CD4-positive, alpha-beta T cell treated with Interleukin-15 for 1 hour (primary cell): ENCODE results near the gene FNIP1.
"Not testable (repeated sequence)": the region's sequence is repeated elsewhere in the genome, so short reads cannot be mapped to it uniquely, and the experiment has no call there.

ENCODE experiments used
- DNase-seq: peaks from one replicate; pipeline ENCODE4 v3.0.0-alpha.2; 2020

The FNIP1 gene

DNA sequence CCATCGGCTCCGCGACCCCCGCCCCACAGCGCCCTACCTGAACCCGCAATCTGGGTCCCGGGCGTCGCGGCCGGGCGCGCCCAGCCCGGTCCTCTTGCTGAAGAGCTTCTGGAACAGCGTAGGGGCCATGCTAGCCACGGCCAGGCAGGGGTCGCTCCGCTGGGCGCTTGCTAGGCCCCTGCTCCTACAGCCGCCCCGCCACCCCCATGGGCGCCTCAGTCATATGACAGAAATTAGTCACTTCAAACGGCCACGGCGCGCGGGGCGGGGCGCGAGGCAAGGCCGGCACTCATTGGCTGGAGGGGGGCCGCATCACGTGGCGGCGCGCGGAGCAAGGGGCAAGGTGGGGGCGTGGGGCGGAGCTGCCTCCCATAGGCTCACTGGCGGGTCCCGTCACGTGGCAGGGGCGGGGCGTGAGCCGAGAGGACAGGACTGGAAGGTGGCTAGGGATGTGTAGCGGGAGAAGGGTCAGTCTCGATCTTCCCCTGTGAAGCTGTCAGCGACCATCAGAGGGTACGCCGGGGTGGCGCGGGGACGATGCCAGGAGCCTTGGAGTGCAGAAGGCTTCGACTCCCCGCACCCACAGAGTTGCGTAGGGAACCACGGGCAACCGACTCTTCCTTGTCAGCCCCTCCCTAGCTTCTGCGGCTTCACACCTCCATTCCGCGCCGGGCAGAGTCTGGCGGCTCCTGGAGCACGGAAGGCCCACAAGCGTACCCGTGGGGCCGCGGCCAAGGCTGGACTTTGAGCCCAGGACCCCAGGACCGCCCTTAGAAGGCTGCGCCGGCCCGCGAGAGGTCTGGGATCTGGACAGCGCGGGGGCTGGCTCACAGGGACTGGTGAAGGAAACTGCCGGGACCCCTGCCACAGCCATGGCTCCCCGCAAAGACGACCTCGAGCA is at the start of gene FNIP1:
TSS of gene FNIP1 (minus strand) at position 225 of the 901 bp plus-strand sequence. CDS start at position 129, 96 bp downstream.
- DNase-seq, result peak; percentile 97

DNA sequence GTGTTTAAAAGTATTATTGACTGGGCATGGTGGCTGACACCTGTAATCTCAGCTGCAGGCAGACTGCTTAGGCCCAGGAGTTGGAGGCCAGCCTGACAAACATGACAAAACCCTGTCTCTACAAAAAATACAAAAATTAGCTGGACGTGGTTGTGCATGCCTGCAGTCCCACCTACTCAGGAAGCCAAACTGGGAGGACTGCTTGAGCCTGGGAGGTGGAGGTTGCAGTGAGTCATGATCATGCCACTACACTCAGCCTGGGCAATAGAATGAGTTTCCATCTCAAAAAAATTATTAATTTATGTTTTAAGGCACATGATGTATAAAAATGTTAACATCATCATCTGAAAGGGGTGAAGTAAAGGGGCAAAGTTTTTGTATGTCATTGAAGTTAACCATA is 49.7 kb upstream of the FNIP1 start:
- no peak for DNase-seq

DNA sequence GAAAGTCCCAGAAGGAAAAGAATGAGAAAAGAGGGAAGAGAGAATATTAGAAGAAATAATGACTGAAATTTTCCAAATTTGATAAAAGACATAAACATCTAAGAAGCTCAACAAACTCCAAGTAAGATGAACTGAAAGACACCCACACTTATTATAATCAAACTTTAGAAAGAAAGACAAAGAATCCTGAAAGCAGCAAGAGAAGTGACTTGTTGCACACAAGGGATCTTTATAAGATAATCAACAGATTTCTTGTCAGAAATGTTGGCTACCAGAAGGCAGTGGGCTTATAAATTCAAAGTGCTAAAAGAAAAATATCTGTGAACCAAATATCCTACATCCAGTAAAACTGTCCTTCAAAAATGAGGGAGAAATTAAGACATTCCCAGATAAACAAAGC is 49.0 kb upstream of the FNIP1 start:
- DNase-seq, result no peak

DNA sequence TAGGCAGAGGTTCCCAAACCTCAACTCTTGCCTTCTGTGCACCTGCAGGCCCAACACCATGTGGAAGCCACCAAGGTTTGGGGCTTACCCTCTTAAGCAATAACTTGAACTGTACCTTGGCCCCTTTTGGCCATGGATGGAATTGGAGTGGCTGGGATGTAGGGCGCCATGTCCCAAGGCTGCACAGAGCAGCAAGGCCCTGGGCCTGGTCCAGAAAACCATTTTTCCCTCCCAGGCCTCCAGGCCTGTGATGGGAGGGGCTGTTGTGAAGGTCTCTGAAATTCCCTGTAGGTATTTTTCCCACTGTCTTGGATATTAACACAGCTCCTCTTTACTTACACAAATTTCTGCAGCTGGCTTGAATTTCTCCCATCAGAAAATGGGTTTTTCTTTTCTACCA is 46.2 kb upstream of the FNIP1 start:
- not testable (repeated sequence) for DNase-seq

DNA sequence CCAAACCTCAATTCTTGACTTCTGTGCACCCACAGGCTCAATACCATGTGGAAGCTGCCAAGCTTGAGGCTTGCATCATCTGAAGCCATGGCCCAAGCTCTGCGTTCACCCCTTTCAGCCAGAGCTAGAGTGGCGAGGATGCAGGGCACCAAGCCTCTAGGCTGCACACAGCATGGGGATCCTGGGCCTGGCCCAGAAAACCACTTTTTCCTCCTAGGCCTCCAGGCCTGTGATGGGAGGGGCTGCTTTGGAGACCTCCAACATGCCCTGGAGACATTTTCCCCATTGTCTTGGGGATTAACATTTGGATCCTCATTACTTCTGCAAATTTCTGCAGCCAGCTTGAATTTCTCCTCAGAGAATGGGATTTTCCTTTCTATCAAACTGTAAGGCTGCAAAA is 35.9 kb upstream of the FNIP1 start:
- not testable (repeated sequence) for DNase-seq

DNA sequence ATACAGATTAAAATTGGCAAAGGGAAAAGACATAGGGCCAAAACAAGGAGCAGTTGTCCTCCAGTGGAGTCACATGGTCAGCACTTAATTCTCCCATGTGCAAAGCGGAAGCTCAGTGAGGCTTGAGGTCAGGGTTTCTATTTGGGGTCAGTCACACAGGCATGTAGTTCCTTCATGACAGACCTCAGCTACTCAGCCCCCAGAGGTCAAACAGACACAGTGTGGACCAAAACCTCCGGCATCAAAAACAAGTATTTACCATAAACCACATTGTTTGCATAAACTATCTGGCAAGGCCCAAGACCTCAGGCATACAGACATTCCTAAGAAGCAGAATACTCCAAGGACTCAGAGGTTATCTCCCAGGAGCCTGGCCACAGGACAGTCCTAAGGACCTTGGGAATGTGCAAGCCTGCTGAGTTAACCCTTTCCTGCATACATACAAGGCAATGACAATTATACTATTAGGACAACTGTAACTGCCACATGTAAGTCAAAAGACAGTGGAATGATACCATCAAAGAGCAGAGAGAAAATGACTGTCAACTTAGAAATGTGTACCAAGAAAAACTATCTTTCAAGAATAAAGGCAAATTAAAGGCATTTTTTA is 28.7 kb upstream of the FNIP1 start:
- DNase-seq, result no peak

DNA sequence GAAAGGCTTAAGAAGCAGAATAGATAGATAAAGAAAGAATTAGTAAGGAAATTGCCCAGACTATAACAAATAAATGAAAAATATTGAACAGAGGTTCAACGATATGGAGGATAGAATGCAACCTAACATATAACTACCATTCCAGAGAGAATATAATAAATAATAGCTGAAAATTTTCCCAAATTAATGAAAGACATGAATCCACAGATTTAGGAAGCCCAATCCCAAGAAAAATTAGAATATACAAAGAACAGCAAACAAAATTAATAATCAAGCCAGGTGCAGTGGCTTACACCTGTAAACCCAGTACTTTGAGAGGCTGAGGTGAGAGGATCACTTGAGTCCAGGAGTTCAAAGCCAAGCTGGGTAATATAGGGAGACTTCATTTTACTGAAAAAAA is 27.8 kb upstream of the FNIP1 start:
- DNase-seq, result no peak

DNA sequence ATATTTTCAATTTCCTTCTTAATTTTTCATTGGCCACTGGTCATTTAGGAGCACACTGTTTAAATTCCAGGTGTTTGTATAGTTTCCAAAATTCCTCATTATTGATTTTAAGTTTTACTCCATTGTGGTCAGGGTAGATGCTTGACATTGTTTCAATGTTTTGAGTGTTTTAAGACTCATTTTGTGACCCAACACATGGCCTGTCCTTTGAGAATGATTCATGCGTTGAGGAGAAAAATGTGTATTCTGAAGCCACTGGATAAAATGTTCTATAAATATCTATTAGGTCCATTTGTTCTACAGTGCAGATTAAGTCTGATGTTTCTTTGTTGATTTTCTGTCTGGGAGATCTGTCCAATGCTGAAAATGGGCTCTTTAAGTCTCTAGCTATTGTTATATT is 24.4 kb upstream of the FNIP1 start:
- no peak for DNase-seq

DNA sequence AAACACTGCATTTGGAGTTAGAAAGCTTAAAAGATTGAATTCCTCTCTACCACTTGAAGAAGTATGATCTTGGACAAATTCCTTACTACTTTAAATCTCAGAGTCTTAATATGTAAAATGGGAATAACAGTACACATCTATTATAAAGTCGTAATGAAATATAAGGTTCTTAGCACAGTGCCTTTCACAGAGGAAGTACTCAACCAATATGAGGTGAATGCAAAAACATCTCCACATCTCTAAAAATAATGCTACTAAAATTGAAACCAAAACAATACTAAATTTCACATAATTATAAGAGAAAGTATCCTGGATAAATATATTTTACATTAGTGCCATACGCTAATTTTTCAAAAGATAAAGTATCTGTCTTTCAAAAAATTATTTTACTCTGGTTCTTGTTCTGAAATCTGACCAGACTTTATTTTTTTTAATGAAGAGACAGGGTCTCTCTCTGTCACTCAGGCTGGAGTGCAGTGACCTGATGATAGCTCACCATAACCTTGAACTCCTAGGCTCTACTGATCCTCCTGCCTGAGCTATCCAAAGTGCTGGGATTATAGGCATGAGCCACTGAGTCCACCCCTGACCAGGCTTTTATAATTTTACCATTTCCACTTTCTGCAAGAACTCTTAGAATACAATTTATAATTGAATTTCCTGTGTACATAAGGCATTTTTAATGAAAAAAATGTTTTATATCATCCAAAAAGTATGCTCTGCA is 21.3 kb upstream of the FNIP1 start:
- DNase-seq, result no peak

DNA sequence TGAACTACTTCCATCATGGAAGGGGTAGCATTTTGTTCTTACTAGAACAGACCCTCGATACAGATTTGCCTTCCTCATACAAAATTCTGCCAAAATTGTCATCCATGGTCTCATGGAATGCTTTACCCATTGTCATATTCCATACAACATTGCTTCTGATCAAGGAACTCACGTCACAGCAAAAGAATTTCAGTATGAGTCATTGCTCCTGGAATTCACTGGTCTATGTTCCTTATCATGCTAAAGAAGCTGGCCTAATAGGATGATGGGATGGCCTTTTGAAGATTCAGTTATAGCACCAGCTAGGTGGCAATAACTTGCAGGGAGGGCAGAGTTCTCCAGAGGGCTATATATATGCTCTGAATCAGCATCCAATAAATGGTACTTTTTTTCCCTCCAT is 18.2 kb upstream of the FNIP1 start:
- no peak for DNase-seq

DNA sequence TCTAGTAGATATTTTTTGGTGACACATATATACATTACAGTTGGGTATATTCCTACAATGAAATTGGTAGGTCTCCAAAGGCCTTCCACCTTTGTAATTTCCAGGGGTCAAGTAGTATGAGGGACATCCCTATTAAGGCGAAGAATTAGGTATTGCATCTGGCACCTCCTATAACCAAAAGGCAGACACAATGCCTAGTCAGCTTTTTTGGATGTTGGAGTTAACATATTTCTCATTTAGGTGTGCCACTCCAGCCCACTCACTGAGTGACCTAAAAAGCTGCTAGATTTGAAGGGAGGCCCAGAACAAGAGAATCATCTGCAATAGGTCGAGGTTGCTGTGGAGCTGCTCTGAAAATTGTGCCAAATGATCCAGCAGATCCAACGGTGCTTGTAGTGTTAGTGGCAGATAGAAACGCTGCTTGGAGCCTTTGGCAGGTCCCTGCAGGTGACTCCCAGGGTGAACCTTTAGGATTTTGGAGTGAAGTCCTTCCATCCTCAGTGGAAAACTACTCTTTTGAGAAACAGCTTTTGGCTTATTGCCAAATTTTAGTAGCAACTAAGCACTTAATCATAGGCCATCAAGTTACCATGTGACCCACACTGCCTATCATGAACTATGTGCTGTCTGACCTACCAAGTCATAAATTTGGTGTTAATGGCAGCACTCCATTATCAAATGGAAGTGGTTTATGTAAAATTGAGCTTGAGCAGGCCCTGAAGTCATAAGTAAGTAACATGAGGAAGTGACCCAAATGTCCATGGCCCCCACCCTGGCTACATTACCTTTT is 15.7 kb upstream of the FNIP1 start:
- DNase-seq, result no peak

DNA sequence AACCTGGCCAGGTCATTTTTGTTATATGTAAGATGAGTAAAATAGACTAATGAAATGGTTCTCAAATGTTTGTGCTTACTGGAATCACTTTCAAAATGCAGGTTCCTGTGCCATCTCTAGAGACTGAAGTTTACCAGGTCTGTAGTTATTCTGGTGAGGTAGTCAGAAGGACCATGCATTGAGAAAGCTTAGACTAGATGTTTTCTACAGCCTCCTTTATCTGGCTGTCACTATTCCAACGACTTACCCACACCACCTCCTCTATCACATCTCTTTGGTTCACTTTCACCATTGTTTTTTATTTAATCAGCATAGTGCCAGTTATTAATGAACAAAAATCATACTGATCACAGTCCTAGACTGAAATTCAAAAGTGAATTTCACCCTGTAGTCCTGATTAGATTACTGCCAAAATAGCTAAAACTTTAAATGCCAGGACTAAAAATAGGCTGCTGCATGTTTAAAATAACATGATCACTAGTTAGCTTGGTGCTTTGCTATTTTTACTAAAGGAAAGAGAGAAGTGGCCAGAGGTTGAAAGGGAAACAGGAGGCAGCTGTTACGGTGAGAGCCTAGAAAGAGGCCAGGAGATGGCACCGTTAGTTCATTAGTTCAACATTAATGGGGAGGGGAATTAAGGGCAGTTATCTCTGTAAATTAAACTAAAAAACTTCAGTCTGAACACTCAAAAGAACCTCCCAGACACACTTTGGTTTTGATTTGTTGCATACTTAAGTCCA is 13.9 kb upstream of the FNIP1 start:
- DNase-seq, result no peak

DNA sequence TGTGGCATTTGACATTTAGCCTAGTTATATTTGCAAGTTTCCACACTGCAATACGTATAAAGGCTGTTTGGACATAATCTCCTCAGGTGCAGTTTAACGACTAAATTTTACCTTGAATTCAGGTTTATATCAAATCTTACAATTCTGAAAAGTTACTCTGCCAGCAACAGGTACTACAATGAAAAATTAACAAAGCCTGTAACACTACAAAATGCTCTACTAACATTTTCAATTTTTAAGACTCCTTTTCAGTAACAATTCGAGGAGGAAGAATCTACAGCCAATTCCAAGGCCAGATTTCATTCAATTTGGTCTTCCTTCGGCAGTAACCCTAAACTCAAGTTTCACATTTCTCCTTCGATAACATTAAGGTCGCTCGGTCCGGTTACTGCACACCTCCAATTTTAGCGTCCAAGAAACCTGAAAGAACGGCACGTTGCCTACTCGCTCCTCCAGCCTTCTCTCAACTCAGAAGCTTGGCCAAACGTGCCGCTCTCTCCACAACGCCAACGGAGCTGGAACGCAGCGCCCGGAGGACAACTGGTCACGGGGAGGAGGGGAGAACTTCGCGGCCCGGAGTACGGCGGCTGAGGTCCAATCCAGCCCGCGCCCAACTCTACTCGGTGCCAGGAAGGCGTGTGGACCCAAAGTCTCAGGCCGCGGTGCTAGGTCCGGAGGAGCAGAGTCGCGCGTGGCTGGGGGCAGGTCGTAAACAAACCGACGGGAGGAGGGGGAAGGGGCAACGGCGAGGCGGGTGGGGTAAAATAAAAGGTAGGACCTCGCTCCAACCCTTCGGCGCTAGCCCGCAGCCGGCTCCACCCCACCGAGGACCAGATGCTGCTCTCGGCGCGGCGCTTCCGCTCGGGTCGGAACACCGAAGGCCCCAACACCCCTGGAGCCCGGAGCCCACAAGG is 681 bp downstream of the FNIP1 start:
- peak; percentile 32 for DNase-seq

DNA sequence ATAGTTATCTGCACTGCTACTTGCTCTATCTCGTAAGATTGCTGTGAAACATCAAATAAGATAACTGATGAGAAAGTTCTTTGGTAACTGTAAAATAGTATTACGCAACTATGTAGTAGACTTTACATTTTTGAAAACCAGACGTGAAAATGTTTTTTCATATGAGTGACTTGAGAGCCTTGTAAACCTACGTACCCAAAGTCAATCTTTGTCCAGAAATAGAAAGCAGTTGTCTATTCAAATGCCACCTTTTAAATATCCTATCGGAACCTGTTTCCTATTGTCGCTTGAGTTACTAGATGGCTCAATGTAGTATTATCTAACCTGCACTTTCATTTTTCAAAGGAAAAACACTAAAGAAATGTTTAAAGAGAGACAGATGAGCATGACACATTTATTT is 1.6 kb downstream of the FNIP1 start:
- DNase-seq, result no peak

DNA sequence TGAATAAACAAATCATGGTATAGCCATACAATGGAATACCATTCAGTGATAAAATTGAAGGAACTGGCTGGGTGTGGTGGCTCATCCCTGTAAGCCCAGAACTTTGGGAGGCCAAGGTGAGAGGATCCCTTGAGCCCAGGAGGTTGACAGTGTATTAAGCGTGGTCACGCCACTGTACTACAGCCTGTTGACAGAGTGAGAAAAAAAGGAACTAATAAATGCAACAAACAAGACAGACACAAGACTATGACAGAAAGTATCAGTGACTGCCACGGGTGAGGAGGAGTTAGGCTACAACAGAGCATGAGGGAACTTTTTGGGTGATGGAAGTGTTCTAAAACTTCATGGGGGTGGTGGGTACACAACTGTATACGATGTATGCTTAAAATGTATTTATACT is 2.2 kb downstream of the FNIP1 start:
- DNase-seq, result no peak

DNA sequence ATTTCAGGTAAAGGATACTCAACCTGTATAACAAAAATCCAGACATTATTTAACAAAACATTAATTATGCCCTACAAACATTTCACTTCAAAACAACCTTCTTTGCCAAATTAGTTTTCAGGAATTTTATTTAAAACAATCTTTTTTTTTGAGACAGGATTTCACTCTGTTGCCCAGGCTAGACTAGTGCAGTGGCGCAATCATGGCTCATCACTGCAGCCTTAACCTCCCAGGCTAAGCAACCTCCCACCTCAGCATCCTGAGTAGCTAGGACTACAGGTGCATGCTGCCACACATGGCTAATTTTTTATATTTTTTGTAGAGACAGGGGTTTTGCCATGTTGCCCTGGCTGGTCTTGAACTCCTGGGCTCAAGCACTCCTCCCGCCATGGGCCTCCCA is 3.9 kb downstream of the FNIP1 start:
- no peak for DNase-seq

DNA sequence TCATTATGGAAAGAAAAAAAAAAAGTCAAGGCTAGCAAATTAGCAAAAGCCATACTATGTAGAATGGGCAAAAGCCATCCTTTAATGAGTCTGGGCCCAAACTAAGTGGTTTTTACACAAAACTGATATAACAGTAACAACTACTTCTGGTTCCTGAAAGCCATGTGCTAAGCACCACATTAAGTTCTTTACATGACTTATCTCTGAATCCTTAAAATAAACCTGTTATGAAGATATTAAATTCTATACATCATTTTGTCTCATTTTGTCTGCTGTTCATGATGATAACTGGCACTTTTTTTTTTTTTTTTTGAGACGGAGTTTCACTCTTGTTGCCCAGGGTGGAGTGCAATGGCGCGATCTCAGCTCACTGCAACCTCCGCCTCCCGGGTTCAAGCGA is 5.0 kb downstream of the FNIP1 start:
- DNase-seq, result no peak

DNA sequence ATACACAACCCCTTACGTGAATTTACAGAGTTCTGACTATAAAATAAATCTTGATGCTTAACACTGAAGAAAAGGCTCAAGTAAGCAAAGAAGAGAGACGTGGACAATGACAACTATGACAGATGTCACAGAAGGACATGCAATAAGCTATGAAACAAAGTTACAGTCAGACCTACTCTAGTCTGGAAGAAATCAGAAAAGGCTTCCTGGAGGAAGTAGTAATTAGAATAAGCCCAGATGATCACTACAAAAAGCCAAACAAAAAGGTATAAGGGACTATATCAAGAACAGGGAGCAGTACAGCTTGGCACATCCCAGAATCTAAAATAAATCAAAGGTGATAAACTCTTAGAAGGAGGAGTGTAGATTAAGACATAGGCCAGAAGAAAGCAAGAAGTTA is 6.3 kb downstream of the FNIP1 start:
- DNase-seq, result no peak

DNA sequence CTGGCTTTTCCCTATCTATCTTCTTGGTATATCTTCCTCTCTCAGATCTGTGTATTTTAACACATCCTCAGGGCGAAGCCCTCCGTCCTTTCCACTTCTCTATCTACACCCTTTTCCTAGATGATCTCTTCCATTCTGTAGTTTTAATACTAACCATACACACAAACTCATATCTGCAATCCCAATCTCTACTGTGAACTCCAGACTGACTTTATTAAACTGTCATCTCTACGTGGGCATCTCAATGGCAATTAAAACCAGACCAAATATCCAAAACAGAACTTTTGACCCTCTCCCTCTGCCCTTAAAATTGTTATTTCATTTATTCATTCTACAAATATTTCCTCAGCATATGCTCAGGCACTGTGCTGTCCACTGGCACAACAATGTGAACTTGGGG is 7.1 kb downstream of the FNIP1 start:
- DNase-seq, result no peak

DNA sequence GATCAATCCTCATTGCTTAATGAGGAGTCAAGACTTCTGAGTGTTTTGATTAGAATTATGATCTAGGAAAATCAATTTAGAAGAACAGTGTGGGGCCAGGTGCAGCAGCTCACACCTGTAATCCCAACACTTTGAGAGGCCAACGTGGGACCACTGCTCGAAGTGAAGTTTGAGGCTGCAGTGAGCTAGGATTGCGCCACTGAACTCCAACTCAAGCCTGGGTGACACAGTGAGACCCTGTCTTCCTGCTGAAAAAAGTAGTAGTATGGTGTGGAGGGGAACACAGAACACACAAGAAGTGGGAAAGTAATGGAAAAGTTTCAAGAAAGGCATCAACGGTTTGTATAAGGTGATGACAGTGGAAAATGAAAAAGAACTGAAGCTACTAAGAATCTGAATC is 9.1 kb downstream of the FNIP1 start:
- DNase-seq, result no peak
